Measurements from ENCODE around the gene CCDC117. TPM values are rescaled to one million over a fixed set of nuclear protein-coding genes. Genes with fewer than 3 reads are reported as not detected.

The CCDC117 gene
- polyA plus RNA-seq, 1 of the 3 experiments (the other 2 are of a cell fraction): 4.2 TPM

GRCh38 chr22:28829358-28830181, 57.1 kb downstream of the CCDC117 start:
- DNase-seq: peak; percentile 77
- Histone ChIP-seq H2AFZ (ENCODE audit: low read depth) (no peak overlapping the region), H3K9ac (no peak overlapping the region), H3K4me3 (ENCODE audit: low read depth in 2 of 2, low read length in 1 of 2) (peak overlapping the region in 1 of 2 experiments; percentile 31; a peak in 1 of 4 replicates), H3F3A (replicated peaks; ENCODE audit: insufficient read depth) (no peaks in the 10 kb centered on the region), H3K4me1 (ENCODE audit: control insufficient read depth in 1 of 2, insufficient read depth in 2 of 2, low read depth in 1 of 2, low read length in 1 of 2) (no peaks in the 10 kb centered on the region), H3K79me2 (ENCODE audit: insufficient read depth) (no peaks in the 10 kb centered on the region), H4K20me1 (ENCODE audit: insufficient read depth) (no peaks in the 10 kb centered on the region), H3K36me3 (replicated peaks in 1 of 2; ENCODE audit: control insufficient read depth in 1 of 2, insufficient read depth in 2 of 2, low read length in 1 of 2) (no peaks in the 10 kb centered on the region), H3K9me2 (no peaks in the 10 kb centered on the region), H3K9me3 (no peaks in the 10 kb centered on the region), H3K4me2 (no peak overlapping the region), H3K27ac (ENCODE audit: low read depth in 2 of 2, low read length in 1 of 2) (no peak overlapping the region), H3K27me3 (ENCODE audit: insufficient read depth) (no peaks in the 10 kb centered on the region)
- TF ChIP-seq SMC3 (IDR thresholded peaks at IDR 0.05; ENCODE audit: low read depth, low read length) (peak; percentile 95), EZH2phosphoT487 (IDR thresholded peaks at IDR 0.05; ENCODE audit: borderline replicate concordance, low read depth) (no peak), CTCF (IDR thresholded peaks at IDR 0.05) (peak; percentile 98), RAD21 (IDR thresholded peaks at IDR 0.05; ENCODE audit: low read length) (peak; percentile 98)
- TF ChIP-seq, protein P1, sequence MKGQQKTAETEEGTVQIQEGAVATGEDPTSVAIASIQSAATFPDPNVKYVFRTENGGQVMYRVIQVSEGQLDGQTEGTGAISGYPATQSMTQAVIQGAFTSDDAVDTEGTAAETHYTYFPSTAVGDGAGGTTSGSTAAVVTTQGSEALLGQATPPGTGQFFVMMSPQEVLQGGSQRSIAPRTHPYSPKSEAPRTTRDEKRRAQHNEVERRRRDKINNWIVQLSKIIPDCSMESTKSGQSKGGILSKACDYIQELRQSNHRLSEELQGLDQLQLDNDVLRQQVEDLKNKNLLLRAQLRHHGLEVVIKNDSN (IDR thresholded peaks at IDR 0.05; ENCODE audit: borderline replicate concordance, low read depth): no peak
- TF ChIP-seq, protein P2, sequence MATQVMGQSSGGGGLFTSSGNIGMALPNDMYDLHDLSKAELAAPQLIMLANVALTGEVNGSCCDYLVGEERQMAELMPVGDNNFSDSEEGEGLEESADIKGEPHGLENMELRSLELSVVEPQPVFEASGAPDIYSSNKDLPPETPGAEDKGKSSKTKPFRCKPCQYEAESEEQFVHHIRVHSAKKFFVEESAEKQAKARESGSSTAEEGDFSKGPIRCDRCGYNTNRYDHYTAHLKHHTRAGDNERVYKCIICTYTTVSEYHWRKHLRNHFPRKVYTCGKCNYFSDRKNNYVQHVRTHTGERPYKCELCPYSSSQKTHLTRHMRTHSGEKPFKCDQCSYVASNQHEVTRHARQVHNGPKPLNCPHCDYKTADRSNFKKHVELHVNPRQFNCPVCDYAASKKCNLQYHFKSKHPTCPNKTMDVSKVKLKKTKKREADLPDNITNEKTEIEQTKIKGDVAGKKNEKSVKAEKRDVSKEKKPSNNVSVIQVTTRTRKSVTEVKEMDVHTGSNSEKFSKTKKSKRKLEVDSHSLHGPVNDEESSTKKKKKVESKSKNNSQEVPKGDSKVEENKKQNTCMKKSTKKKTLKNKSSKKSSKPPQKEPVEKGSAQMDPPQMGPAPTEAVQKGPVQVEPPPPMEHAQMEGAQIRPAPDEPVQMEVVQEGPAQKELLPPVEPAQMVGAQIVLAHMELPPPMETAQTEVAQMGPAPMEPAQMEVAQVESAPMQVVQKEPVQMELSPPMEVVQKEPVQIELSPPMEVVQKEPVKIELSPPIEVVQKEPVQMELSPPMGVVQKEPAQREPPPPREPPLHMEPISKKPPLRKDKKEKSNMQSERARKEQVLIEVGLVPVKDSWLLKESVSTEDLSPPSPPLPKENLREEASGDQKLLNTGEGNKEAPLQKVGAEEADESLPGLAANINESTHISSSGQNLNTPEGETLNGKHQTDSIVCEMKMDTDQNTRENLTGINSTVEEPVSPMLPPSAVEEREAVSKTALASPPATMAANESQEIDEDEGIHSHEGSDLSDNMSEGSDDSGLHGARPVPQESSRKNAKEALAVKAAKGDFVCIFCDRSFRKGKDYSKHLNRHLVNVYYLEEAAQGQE (IDR thresholded peaks at IDR 0.05; ENCODE audit: low read depth, low read length): no peak
- WGBS (ENCODE audit: low lambda C conversion rate): 38% methylated on average over 12 of the region's 12 CpGs
- ChIA-PET CTCF (interaction anchor here (0.6 to 4.5 kb wide), 64 partner anchors 10 to 1107 kb away, joined by 3 to 97 read pairs (median 4); partner anchors contain the start of genes CCDC117, CHEK2 and HSCB), POLR2A (interaction anchor here (1.0 kb wide), 1 partner anchor 29 kb away, joined by 5 read pairs; the partner anchor contains the start of gene XBP1)

DNA sequence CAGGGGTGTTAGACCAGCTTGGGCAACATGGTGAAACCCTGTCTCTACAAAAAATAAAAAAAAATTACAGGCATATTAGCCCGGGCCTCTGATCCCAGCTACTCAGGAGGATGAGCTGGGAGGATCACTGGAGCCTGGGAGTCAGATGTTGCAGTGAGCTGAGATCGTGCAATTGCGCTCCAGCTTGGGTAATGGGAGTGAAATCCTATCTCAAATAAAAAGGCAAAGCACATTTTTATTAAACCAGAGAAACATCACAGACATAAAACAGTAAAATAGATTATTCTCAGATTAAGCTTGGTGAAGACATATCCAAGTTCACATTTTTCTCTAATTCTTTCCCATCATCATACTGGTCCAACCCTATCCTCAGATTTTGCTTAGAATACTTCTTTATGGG, 57.9 kb downstream of the CCDC117 start:
- Histone ChIP-seq H3F3A (replicated peaks; ENCODE audit: insufficient read depth) (no peaks in the 10 kb centered on the region), H3K79me2 (ENCODE audit: insufficient read depth) (no peaks in the 10 kb centered on the region), H2AFZ (ENCODE audit: low read depth) (no peak overlapping the region), H3K9me3 (no peaks in the 10 kb centered on the region), H3K9ac (no peak overlapping the region), H3K4me2 (no peak overlapping the region), H3K36me3 (replicated peaks in 1 of 2; ENCODE audit: control insufficient read depth in 1 of 2, insufficient read depth in 2 of 2, low read length in 1 of 2) (no peaks in the 10 kb centered on the region), H4K20me1 (ENCODE audit: insufficient read depth) (no peaks in the 10 kb centered on the region), H3K4me1 (ENCODE audit: control insufficient read depth in 1 of 2, insufficient read depth in 2 of 2, low read depth in 1 of 2, low read length in 1 of 2) (no peaks in the 10 kb centered on the region), H3K9me2 (no peaks in the 10 kb centered on the region), H3K27ac (ENCODE audit: low read depth in 2 of 2, low read length in 1 of 2) (no peak overlapping the region), H3K27me3 (ENCODE audit: insufficient read depth) (no peaks in the 10 kb centered on the region), H3K4me3 (ENCODE audit: low read depth in 2 of 2, low read length in 1 of 2) (no peak overlapping the region)
- POLR2A ChIA-PET: interaction anchor here (0.6 kb wide), 1 partner anchor 20 kb away, joined by 3 read pairs; no protein-coding TSS in a partner anchor
- CTCF ChIA-PET: interaction anchor here (0.7 to 4.5 kb wide), 25 partner anchors 11 to 955 kb away, joined by 3 to 97 read pairs (median 5); no protein-coding TSS in a partner anchor
- WGBS (ENCODE audit: low lambda C conversion rate): 82% methylated on average over 3 of the region's 3 CpGs
- DNase-seq: no peak
- TF ChIP-seq EZH2phosphoT487 (IDR thresholded peaks at IDR 0.05; ENCODE audit: borderline replicate concordance, low read depth) (no peak), ELF1 (IDR thresholded peaks at IDR 0.05) (no peak), NFIC (IDR thresholded peaks at IDR 0.05; ENCODE audit: borderline replicate concordance) (no peak), YY1 (IDR thresholded peaks at IDR 0.05; ENCODE audit: low read depth) (no peak), FOXM1 (IDR thresholded peaks at IDR 0.05; ENCODE audit: low read depth) (no peak), CHD2 (IDR thresholded peaks at IDR 0.05; ENCODE audit: low read length, partially characterized antibody) (no peak)
- TF ChIP-seq, protein P2 (IDR thresholded peaks at IDR 0.05; ENCODE audit: low read depth, low read length): no peak
- TF ChIP-seq, protein P3, sequence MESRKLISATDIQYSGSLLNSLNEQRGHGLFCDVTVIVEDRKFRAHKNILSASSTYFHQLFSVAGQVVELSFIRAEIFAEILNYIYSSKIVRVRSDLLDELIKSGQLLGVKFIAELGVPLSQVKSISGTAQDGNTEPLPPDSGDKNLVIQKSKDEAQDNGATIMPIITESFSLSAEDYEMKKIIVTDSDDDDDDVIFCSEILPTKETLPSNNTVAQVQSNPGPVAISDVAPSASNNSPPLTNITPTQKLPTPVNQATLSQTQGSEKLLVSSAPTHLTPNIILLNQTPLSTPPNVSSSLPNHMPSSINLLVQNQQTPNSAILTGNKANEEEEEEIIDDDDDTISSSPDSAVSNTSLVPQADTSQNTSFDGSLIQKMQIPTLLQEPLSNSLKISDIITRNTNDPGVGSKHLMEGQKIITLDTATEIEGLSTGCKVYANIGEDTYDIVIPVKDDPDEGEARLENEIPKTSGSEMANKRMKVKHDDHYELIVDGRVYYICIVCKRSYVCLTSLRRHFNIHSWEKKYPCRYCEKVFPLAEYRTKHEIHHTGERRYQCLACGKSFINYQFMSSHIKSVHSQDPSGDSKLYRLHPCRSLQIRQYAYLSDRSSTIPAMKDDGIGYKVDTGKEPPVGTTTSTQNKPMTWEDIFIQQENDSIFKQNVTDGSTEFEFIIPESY (IDR thresholded peaks at IDR 0.05; ENCODE audit: borderline replicate concordance, low read depth): no peak
